Upper lobe of left lung (tissue), 4 donors: Measurements from ENCODE around the gene SSTR3.

Source experiments
- POLR2A ChIP-seq, 4 donors: fragments of 450-650 bp; IDR thresholded peaks; one replicate each; pipeline ENCODE4 v1.5.1; 2016 to 2017; ENCODE audit warnings: antibody characterized with exemption in 4 of 4, mild to moderate bottlenecking in 2 of 4
- POLR2AphosphoS5 ChIP-seq, 2 donors: sonication (generic); formaldehyde crosslinking; IDR thresholded peaks; one replicate each; pipeline ENCODE4 v1.5.1; 2017; ENCODE audit warnings: antibody characterized with exemption in 2 of 2
- TF ChIP-seq, protein P1 (sequence below), 6 experiments: fragments of 450-650 bp in 4 of 6; fragments of 200-600 bp in 2 of 6; sonication (generic) in 2 of 6; IDR thresholded peaks; one replicate each; pipeline ENCODE4 v1.5.1; 2016 to 2019; ENCODE audit warnings: antibody characterized with exemption in 6 of 6

- TF ChIP-seq, protein P1, sequence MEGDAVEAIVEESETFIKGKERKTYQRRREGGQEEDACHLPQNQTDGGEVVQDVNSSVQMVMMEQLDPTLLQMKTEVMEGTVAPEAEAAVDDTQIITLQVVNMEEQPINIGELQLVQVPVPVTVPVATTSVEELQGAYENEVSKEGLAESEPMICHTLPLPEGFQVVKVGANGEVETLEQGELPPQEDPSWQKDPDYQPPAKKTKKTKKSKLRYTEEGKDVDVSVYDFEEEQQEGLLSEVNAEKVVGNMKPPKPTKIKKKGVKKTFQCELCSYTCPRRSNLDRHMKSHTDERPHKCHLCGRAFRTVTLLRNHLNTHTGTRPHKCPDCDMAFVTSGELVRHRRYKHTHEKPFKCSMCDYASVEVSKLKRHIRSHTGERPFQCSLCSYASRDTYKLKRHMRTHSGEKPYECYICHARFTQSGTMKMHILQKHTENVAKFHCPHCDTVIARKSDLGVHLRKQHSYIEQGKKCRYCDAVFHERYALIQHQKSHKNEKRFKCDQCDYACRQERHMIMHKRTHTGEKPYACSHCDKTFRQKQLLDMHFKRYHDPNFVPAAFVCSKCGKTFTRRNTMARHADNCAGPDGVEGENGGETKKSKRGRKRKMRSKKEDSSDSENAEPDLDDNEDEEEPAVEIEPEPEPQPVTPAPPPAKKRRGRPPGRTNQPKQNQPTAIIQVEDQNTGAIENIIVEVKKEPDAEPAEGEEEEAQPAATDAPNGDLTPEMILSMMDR (IDR thresholded peaks at IDR 0.05) = no peak
- TF ChIP-seq POLR2AphosphoS5 (IDR thresholded peaks at IDR 0.05) (no peak), POLR2A (IDR thresholded peaks at IDR 0.05) (no peak)
Observed at GRCh38 chr22:37154925-37155712, 57.2 kb downstream of the SSTR3 start.
